ELR (cell line): ENCODE data around the gene FUZ.

Source experiments
- DNase-seq: peaks from one replicate; pipeline ENCODE4 v3.0.0-alpha.2; 2015; ENCODE audit warnings: low read depth

Gene FUZ

GRCh38 chr19:49812997-49813861, at the start of gene FUZ:
FUZ (minus strand) TSS chr19:49813292; CDS start chr19:49813106, 186 bp downstream.
- peak; percentile 98 for DNase-seq

- no peak for DNase-seq
Measured at GRCh38 chr19:49862391-49863253, 49.5 kb upstream of the FUZ start.

- DNase-seq: no peak
Measured at GRCh38 chr19:49861541-49862378, 48.7 kb upstream of the FUZ start.

GRCh38 chr19:49861107-49861506, 48.0 kb upstream of the FUZ start:
- DNase-seq: no peak

GRCh38 chr19:49860336-49861102, 47.4 kb upstream of the FUZ start:
- no peak for DNase-seq

GRCh38 chr19:49859682-49860335, 46.7 kb upstream of the FUZ start:
- no peak for DNase-seq

GRCh38 chr19:49858088-49858985, 45.2 kb upstream of the FUZ start:
- DNase-seq: peak; percentile 54

- no peak for DNase-seq
Measured at GRCh38 chr19:49857838-49858087, 44.7 kb upstream of the FUZ start.

- DNase-seq: no peak
Measured at GRCh38 chr19:49857061-49857837, 44.2 kb upstream of the FUZ start.

- DNase-seq: no peak
Measured at GRCh38 chr19:49856574-49857021, 43.5 kb upstream of the FUZ start.

- no peak for DNase-seq
Measured at GRCh38 chr19:49855676-49856573, 42.8 kb upstream of the FUZ start.

GRCh38 chr19:49855277-49855675, 42.2 kb upstream of the FUZ start:
- no peak for DNase-seq

- no peak for DNase-seq
Measured at GRCh38 chr19:49854378-49855263, 41.5 kb upstream of the FUZ start.

GRCh38 chr19:49853852-49854377, 40.8 kb upstream of the FUZ start:
- DNase-seq: no peak

- no peak for DNase-seq
Measured at GRCh38 chr19:49852631-49853126, 39.6 kb upstream of the FUZ start.

- peak; percentile 45 for DNase-seq
Measured at GRCh38 chr19:49851456-49852259, 38.6 kb upstream of the FUZ start.
